ENCODE results near the gene OGA.

The OGA gene
- long read RNA-seq, donor 1, full-length matches to known transcripts, result 5 of 15 reads
- long read RNA-seq, donor 1, partial matches to known transcripts, result 10 of 15 reads
- long read RNA-seq, donor 1, other reads (novel, unspliced or antisense), result 0 of 15 reads
- long read RNA-seq, donor 2, full-length matches to known transcripts, result 5 of 5 reads
- long read RNA-seq, donor 2, partial matches to known transcripts, result 0 of 5 reads
- long read RNA-seq, donor 2, other reads (novel, unspliced or antisense), result 0 of 5 reads
- long read RNA-seq, donor 3, full-length matches to known transcripts, result 9 of 9 reads
- long read RNA-seq, donor 3, partial matches to known transcripts, result 0 of 9 reads
- long read RNA-seq, donor 3, other reads (novel, unspliced or antisense), result 0 of 9 reads
- long read RNA-seq, donor 4, full-length matches to known transcripts, result 14 of 20 reads
- long read RNA-seq, donor 4, partial matches to known transcripts, result 6 of 20 reads
- long read RNA-seq, donor 4, other reads (novel, unspliced or antisense), result 0 of 20 reads
- long read RNA-seq, donor 5, full-length matches to known transcripts, result 9 of 14 reads
- long read RNA-seq, donor 5, partial matches to known transcripts, result 5 of 14 reads
- long read RNA-seq, donor 5, other reads (novel, unspliced or antisense), result 0 of 14 reads
- long read RNA-seq, donor 6, full-length matches to known transcripts, result 12 of 12 reads
- long read RNA-seq, donor 6, partial matches to known transcripts, result 0 of 12 reads
- long read RNA-seq, donor 6, other reads (novel, unspliced or antisense), result 0 of 12 reads
- long read RNA-seq, donor 7, full-length matches to known transcripts, result 20 of 78 reads
- long read RNA-seq, donor 7, partial matches to known transcripts, result 58 of 78 reads
- long read RNA-seq, donor 7, other reads (novel, unspliced or antisense), result 0 of 78 reads
- long read RNA-seq, donor 8, full-length matches to known transcripts, result 7 of 7 reads
- long read RNA-seq, donor 8, partial matches to known transcripts, result 0 of 7 reads
- long read RNA-seq, donor 8, other reads (novel, unspliced or antisense), result 0 of 7 reads

DNA sequence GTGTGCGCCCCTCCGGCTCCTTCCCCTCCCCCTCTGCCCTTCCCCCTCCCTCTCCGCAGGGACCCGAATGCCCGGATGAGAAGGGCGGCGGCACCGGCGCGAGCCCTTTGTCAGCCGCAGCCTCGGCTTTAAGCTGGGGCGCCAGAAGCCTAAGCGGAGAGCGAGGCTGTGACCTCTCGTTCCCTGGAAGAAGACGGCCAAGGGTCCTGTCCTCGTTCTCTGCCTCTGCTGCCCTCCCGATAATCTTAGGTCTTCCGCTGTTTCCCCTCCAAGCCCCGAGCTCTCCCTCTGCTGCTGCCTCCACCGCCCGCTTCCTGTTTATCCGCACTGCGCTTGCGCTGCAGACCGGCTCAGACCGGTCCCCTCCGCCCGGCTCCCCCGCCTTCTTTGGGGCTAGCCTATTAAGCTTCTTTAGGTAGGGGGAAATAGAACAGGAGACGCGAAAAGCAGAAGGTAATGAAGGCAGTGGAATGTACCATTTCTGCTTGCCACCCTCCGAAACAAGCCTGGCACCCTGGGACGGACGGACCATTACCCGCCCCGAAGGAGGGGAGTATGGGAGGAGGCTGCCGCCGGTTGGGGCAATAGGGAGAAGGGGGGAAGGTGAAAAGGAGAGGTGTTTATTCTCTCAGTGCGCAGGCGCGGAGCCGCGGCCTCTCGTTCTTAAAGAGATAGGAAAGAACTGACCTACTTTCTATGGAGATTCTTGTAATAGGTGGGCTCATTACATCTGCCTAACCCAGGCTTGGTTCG, at the start of gene OGA:
OGA (minus strand) TSS at position 326 of the 753 bp plus-strand sequence. CDS start 422 bp downstream, outside the sequence.
- DNase-seq, result peak; percentile 97

DNA sequence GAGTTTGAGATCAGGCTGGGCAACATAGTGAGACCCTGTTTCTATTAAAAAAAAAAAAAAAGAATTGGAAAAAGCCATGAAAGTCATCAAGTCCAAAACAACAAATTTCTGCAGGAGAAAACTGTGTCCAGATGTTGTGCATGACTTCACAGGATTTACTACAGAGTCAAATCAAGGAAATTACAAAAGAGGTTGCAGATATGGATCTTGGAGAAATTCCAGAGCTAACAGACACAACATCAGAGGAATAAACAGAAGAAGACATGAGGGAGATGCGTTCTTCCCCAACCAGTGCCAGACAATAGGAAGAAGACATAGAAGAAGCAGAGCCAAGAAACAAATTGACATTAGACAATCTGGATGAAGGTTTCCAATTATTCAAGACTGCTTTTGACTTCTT, 49.7 kb upstream of the OGA start:
- DNase-seq, result no peak

DNA sequence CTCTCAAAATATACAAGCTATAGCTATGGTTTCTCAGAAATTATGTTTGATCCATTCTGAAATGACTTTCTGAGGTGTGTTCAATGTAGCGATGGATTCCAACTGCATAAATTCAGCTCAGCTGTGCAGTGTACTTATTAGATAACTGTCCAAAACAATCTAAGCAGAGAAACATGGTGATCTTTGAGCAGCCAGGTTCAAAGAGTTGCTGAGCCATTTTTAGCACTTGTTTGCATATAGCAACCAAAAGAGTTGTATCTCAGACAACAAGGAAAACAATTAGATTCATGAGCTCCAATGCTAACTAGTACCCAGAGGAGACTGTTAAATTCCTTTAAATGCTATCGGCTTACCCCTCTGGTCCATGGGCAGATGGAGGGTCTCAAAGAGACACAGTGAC, 41.3 kb upstream of the OGA start:
- DNase-seq, result no peak

DNA sequence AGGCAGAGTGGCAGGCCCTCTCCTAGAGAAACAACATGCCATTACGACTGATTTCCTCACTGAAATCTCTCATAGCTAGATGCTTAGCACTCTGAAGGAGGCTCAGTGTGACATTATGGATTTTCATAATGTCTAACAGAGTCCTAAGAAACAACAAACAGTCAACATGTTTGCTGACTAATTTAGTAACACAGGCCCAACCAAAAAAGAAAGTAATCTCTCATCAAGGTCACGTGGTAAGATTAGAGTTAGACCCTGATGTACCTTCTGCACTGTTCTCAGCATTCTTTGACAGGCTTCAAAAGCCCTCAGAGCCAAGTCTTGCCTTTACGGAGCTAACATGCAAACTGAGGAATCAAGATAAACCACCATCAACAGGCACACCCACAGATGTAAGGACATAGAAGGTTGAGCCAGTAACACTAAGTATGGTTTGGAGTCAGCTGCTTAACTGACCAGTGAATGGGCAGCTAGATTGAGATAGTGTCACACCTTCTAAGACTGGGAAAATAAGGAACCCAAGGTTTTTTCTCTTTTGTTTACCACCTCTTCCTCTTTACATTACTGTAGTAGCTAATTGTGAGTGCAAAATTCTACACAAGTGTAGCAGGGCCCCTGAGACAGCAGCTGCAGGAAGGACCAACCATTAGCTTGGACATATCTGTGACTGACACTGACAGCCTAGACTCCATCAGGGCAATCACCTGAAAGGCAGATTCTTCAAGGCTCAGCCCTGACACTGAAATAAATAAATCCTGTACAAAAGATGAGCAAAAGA, 40.7 kb upstream of the OGA start:
- no peak for DNase-seq

DNA sequence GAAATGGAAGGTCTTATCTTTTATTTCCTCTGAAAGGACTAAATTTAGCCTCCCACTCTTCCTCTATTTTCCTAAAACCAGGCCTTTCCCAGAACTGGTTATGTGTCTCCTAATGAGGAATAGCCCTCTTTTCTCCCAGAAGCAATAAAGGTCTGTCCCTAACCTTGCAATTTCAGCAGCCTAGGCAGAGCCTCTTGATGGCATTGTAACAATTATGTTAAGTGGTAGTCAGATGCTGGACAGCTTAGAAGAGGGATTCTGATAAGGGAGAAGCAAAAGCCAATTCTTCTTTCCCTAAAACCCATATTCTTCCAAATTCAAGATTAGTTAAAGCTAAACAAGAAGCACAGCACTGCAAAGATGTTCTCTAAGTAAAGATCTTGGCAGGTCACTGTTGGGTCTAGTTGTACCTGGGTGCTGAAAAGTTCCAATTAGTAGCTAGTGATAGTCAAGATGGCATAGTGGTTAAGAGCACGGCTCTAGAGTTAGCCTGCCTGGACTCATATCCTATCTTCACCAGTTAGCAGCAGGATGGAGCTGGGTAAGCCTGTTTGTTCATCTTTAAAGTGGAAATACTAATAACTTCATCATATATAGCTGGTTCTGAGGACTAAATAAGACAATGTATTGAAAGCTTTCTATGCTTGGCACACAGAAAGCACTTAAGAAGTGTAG, 39.7 kb upstream of the OGA start:
- DNase-seq, result no peak

DNA sequence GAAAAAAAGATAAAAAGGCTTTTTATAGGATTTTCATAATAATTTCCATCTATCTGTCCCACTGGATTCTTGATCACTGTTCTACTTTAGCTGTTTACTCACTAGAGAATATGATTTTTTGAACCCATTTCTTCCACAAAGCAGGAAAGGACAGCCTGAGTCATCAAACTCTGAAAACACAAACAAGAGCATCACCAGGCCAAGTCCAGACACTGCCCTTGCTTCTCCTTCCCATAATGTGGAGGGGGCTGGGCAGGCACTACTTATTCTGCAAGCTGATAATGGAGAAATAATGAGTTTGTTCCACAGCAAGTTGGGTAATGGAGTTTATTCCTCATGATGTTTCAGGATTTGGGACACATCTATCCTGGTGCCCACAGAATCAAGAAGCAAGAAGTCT, 38.4 kb upstream of the OGA start:
- DNase-seq, result no peak

DNA sequence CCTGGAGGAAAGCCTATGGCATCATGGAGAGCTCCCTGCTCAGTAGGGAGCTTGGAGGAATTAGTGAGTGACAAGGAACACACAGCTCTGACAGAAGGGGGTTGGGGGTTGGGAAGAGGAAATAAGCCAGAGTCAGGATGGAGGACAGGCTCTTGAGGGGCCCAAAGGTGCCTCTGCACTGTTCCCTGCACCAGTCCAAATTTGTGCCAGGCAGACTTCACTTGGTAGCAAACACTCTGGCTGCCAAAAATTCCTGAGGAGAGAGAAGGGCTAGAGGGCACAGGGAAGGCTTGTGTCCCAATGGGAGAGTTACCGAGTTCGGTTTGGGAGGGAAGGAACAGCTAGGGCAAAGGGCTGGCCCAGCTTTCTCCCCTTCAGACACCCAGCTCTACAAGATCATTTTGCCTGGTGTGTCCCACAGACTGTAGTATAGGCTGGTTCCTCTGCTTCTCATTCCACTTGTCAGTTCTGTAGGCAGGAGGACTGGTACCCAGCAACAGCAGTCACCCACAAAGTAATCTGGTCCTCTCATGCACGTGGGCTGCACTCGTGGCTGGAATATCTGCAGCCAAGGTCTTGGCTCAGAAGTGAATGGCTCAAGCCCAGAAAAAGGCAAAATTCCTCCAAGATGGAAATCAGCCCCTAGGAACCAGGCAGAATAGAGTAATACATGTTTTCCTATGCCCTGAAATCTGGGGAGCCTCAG, 33.3 kb upstream of the OGA start:
- DNase-seq, result no peak

DNA sequence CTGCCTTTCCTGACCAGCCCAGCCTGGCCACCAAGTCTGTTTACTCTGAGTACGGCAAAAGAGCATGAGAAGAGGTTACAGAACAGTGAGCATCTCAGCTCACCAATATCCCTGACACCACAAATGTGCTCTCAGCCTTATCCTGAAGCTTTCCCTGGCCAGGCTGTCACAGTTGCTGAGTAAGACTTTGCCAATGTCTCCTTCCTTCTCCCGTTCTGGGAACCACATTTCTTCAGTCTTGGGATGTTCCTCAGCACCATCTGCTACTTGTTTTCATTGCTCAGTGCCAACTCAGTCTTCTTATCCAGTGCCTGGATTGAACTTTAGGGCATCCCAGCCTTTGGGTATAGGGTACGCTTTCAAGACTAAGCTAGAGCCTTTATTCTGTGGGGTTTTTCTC, 32.5 kb upstream of the OGA start:
- no peak for DNase-seq

DNA sequence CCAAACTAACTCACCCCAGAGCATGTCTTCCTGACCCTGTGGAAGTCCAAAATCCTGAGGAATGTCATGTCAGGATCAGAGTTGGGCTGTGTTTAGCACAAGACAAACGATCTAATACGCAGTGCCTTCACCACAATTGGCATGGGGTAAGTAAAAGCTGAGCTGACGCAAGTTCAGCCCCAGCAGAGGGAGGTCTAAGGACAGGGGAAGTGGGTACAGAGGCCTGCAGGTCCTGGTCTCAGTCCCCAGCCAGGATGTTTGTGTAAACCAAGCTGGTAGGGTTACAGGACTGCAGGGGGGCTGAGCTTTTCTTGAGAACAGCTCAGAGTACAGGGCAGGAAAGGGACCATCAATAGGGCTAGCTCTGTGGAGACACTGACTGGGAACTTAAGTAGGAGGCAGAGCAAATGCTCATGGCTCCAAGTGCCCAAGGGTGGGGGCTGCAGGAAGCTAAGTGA, 30.7 kb upstream of the OGA start:
- DNase-seq, result no peak

DNA sequence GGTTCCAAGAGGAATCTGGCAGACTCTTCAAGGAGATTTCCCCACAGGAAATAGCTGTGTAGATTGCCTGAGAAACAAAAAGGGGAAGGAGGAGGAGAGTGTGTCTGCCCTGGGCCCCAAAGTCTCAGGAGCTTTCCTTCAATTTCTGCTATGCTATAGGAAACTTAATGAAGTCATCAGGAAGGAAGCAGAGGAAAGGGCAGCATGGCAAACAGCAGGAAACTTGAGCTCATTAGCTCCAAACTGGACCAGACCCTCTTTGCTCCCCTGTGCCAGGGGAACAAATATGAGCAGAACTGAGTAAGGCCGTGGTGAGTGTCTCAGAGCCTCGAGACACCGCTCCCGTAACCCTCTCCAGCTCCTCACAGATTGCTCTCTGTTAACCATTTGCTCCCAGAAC, 30.2 kb upstream of the OGA start:
- no peak for DNase-seq

DNA sequence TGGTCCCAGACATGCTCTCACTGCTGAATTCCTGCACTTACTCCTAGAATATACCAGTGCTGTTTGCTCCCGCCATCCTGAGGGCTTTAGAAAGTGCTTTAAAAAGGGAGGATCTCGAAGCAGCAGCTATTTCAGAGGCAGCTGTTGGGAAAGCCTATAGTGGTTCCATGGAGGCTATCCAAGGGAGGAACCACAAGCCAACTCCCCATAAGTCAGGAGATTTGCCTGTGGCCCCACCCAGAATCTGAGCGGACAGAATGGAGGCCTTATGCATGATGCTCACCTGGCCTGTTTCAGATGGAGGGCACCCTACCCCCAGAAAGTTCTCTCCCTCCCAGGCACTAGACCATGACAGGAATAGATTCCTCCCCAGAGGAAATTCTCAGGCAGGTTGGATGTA, 27.6 kb upstream of the OGA start:
- no peak for DNase-seq

DNA sequence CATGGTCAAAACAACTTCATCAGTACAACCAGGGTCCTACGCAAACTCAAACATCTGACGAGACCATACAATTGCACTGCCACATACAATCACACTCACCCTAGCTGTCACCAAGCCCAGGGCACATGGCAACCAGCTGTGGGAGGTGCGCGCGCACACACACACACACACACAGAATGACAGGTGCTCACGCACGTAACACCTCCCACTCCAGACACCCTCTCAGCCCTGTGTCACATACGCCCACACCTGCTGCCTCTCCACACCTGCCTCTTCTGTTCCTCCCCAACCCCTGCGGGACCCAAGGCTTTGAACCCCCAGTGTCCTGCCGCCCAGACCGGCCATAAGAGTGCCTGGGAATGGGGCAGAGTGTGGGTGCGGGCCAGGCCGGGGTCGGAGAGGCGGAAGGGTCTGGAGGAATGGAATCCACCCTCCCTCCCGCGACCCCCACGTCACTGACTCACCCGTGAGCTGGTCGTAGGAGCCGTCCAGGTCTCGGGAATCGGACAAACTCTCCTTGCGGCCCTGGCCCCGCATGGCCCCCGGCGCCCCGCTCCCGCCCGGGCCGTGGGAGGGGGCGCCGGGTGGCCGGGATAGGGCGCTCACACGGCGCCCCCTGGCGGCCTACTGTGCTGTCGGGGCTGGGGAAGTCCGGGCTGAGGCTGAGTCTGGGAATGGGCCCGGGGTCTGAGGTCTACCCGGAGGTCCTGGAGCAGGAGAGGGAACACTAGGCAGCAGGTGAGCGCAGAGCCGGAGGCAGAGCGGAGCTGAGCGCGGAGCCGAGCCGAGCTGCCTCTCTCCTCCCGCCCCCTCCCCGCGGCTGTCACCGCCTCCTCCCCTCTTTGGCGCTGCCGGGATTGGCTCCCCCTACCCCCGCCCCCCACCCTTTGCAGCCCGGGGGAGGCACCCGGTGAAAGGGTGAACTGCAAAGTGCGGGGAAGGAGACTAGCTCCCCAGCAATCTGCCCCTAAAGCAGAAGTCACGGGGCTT, 25.1 kb upstream of the OGA start, which contains the start of gene KCNIP2:
KCNIP2 (minus strand) TSS at position 769 of the 990 bp plus-strand sequence; CDS start at position 537, 232 bp downstream.
- DNase-seq, result peak; percentile 46

DNA sequence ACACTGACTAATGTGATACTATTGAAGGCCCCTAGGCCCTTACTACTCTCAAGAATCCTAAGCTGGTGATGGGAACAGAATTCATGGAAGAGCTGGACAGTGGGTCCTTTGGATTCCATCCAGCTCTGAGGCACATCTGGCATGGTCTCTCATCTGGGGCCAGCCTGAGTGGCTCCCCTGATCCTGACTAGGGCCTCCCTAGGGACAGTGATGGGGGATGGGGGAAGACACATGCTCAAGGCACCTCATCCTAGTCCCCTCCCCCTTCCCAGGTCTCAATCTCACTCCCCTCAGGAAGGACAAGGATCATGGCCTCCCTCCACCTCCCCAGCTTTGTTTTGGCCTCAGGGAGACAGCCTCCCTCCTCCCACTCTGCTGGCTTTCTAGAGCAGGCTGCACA, 23.6 kb upstream of the OGA start:
- no peak for DNase-seq

DNA sequence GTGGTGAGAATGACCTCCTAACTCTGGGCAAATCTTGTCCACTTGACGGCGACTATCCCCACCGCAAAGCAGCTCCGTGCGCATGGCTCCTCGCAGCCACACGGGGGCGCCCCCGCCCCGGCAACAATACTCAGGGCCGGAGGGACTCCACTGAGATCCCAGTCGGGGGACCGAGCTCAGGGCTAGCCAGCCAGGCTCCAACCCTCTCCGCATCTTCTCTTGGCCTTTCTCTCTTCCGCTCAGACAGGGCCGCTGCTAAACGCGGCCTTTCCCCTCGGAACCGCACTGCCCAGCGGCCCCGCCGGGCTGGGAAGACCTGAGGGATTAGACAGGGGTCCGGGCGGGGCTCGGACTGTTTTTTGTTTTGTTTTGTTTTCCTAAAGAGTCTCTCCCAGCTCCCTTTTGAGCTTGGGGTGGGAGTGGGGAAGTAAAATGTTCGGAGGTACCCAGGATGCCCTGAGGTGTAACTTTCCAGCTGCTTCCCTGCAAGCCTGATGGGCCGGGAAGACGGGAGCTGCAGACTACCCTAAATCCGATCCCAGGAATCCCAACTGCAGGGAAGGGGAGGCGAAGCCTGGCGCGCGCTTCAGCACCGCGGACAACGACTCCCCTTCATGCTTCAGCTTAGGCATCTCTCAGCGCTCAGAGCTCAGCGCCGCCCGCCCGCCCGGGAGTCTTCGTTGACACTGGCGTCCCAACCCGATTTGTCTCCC, 22.7 kb upstream of the OGA start:
- DNase-seq, result peak; percentile 86

DNA sequence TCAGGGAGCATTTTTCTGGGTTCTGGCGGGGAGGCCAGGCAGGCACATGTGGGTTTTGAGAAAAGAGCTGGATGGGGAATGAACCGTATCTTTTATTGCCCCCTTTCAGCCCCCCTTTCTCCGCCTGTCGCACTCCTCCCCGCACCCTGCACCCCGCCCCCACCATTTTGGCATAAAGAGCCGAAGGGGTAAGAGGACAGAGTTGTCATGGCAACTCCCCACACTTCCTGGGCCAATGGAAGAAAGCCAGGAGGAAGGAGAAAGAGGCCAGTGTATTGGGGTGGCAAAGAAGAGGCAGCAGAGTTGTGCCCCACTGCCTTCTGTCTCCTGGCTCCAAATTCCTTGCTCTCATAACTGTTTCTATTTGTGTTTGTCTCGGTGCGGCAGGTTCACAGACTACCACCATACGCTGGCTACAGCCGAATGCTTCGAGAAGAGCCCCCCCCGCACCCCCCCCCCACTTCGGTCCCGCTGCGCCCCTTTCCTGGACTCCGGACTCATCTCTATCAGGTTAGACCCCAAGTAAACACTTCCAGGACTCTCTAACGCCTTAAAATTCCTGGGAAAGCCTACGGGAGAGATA, 21.9 kb upstream of the OGA start:
- no peak for DNase-seq

DNA sequence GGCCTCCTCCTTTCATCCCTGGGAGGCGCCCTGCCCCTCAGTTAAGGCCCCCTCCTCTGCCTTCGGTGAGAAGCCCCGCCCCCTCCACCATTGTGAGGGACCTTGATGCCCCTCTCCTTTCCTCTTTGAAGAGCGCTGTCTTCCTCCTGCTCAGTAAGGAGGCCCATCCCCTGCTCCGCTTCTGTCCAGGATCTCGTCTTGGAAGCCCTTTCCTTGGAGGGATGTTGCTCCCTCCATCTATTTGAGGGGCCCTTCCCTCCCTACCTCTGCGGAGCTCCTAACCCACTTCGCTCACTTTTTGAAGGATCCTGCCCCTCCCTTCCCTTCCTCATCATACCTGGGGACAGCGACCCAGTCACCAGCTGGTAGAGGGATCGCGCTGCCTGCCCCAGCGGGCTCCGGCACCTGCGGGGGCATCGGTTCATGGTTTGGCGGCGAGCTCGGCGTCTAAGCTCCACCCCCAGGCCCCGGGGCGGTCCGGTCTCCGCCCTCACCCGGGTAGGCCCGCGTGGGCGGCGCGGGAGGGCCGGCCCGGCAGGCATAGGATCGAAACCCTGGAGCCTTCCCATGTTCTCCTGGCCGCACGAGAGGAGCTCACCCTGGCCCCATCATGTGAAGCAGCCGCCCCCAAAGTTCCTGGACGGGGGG, 21.3 kb upstream of the OGA start:
- DNase-seq, result peak; percentile 41

DNA sequence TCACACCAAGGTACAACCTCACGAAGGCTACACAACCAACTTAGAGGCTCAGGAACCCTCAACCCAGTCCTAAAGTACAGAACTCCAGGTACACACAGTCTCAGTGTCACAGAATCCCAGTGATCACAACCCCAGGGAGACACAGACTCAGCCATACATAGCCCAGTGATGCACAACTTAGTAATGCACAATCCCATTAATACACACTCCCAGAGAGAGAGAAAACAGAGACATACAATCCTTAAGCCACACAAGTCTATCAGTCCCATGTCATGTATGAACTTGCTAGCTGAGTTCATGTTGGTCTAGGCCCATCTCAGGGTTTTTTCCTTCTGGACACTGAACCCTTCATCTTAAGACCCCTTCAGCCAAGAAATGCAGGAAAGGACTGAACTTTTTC, 20.8 kb upstream of the OGA start:
- no peak for DNase-seq

Data from right kidney (tissue), 9 donors.